Epithelial cell of proximal tubule (primary cell): ENCODE measurements around the gene ZMIZ1. TPM values are rescaled to one million over a fixed set of nuclear protein-coding genes. Genes with fewer than 3 reads are reported as not detected.

Experiments
- DNase-seq: peaks from one replicate; pipeline ENCODE4 v3.0.0-alpha.2; 2011; ENCODE audit warnings: low read depth
- H3K4me3 ChIP-seq: 2 replicates; pipeline ENCODE4 v1.5.1; 2011; ENCODE audit warnings: low read depth, mild to moderate bottlenecking, low read length
- CTCF ChIP-seq: conservative IDR thresholded peaks from 2 replicates; pipeline ENCODE4 v1.5.1; 2012; ENCODE audit warnings: low read depth, mild to moderate bottlenecking, low read length
- total RNA-seq: library from RNA; depleted of rRNA; stranded (reverse); fragments of >200 nt; gene quantifications from 2 replicates; pipeline ENCODE4 v1.2.3, GENCODE V29; 2015

ZMIZ1 gene
- total RNA-seq, 1 donor from 2014 or later = 21.4 TPM

GRCh38 chr10:79282388-79282787 lies 213.6 kb downstream of the ZMIZ1 start:
- H3K4me3 ChIP-seq = no peak overlapping the region
- DNase-seq = no peak
- TF ChIP-seq CTCF = no peak

GRCh38 chr10:79283616-79284015 lies 214.8 kb downstream of the ZMIZ1 start:
- DNase-seq = no peak
- no peak overlapping the region for H3K4me3 ChIP-seq
- TF ChIP-seq CTCF = no peak

GRCh38 chr10:79284158-79284871 lies 215.5 kb downstream of the ZMIZ1 start:
- H3K4me3 ChIP-seq = no peak overlapping the region
- DNase-seq = no peak
- no peak for TF ChIP-seq CTCF

GRCh38 chr10:79285315-79286197 lies 216.8 kb downstream of the ZMIZ1 start:
- H3K4me3 ChIP-seq = no peak overlapping the region
- TF ChIP-seq CTCF = no peak
- no peak for DNase-seq

- DNase-seq = no peak
- no peak for TF ChIP-seq CTCF
- no peak overlapping the region for H3K4me3 ChIP-seq
Measured at GRCh38 chr10:79286318-79286951, 217.7 kb downstream of the ZMIZ1 start.

GRCh38 chr10:79287973-79288723 lies 219.4 kb downstream of the ZMIZ1 start:
- no peak for TF ChIP-seq CTCF
- no peak overlapping the region for H3K4me3 ChIP-seq
- DNase-seq = no peak
